Fibroblast of the conjunctiva (primary cell): ENCODE results near the gene C1orf116.
A peak's percentile ranks its signal among the peaks of the same experiment; 100 is the strongest.

Source experiments
- DNase-seq: peaks from one replicate; pipeline ENCODE4 v3.0.0-alpha.2; 2010; ENCODE audit warnings: low read depth

The C1orf116 gene

DNA sequence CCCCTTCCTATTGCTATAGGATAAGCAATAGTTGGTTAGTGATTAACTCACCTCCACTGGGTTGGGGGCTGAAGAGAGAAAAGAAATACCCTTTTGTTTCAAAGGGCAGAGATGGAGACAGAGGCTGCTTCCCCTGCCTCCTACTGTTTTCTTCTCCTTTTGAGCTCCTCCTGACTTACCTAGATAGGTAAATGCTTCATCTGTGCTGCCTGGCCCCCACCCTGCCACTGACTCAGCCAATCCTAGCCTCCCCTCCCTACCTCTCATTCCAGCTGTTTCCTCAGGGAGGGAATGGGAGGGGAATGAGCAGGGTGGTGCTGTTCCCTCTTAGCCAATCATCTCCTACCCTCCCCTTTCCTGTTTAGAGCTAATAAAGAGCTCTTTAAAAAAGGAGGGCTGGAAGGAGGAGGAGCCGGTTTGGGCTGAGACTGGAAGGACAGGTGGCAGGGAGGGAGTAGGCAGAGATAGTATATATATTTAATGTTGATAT, at the start of gene C1orf116:
Gene C1orf116, minus strand, starts transcription at position 229 of the 490 bp plus-strand sequence. CDS start 5,158 bp downstream, outside the sequence.
- DNase-seq = no peak

DNA sequence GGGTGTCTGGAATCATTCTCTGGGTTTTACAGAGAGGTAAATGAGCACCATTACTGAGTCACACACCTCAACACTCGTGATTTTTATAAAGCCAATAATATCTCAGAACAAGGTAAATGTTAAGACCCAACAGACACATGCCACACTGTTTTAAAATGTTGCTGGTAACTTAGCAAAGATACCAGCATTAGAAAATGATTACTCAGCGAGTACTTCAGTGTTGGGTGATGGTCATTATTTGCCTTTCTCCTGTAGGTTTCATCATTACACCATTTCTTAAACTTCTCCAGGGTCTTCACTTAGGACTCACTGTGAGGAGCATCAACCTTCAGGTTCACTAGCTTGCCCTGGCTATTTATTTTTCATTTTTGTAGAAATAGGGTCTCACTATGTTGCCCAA, 49.2 kb upstream of the C1orf116 start:
- DNase-seq = no peak

DNA sequence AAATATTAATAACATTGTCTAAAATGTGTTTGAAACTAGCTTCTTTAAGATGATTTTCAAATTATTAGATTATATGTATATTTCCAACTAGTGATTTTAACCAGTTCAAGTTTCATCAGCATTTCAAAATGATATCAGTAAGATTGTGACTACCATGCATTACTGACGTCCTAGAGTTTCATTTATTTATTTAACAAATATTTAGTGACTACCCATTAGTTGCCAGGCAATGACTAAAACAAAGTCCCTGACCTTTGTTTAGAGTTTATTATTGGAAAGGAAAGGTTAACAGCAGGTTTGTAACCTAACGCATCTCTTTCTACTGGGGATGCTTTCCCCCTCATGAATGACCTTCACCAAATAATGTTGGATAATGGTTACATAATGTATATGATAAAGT, 48.5 kb upstream of the C1orf116 start:
- DNase-seq = no peak

DNA sequence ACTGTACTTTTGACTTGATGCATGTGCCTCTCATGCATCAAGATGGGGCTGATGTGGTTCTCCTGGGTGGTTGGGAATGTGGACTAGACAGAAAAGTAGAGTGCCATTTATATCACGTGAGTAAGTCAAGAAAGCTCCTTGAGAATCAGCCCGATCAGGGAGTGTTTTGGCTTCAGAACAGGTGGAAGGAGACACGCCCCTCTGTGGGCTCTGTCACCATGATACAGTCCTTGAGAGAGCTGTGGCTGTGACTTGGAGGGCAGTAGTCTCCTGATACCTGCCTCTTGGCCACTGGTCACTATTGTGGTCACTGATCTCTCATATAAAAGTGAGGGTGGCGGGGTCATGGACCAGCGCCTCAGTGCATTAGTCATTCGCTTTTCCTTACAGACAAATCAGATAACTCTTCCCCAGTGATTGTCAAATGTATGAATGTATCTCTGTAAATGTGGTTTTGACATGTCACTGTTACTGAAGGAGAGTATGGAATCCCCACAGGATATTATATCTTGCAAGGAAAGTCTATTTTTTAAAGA, 47.2 kb upstream of the C1orf116 start:
- no peak for DNase-seq

DNA sequence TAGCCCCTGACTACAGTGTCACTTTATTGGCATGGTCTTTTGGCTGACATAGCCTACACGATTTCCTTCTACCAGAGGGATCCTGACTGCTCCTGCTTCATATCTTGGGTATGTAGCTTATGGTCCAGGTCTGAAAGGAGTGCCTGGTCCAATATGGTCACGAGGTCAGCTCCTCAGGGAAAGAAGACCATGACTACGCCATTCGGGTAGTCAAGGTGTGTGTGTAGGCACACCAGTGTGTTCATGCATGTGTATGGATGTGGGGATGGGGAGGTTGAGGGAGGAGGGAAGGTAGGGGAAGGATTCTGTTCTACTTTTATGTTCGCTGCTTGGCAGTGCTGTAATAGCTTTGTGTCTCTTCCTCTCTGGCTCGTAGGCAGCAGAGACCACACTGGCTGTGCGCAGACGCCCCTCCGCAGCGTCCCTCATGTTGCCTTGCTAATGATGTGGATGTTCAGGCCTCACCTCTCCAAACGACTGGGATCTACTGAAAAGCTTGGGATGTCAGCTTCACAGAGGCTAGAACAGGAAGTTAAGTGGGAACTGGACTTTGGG, 46.1 kb upstream of the C1orf116 start:
- DNase-seq = no peak

DNA sequence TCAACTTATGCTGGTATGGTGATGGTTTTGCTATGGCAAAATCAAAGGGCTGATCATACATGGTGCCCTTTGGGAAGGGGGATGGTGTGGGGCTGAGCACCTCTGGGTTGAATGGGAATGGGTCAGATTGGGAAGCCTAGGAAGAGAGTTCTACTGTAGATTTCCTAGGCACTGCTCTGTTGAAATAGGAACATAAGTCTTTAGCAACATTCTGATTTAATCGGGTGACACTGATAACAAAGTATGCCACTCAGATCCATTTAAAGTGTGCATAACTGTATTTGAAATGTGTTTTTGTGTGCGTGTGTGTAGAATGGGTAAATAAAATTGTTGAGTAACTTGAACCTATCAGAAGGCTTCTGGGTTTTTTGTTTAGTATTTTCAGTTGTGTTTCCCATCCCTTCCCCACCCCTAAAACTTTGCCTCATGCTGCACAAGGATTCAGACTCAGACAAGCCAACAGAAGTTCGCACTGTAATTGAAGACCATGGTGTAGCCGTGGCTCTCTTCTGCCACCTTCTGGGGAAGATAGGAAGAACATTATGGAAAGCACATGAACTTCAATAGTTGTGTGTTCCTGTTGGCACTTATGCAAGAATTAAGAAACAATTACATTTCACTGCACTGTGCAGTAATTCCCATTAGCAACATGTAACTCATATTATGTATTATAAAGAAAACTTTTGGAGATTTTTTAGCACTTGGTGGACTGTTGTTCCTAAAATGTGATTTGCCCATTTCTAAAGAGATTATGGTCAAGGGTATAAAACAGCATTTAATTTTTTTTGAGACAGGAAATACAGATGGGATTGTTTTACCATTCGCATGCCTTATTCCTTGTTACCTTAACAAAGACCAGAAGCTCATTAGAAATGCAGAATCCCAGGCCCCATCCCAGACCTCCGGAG, 45.2 kb upstream of the C1orf116 start:
- peak; percentile 65 for DNase-seq

DNA sequence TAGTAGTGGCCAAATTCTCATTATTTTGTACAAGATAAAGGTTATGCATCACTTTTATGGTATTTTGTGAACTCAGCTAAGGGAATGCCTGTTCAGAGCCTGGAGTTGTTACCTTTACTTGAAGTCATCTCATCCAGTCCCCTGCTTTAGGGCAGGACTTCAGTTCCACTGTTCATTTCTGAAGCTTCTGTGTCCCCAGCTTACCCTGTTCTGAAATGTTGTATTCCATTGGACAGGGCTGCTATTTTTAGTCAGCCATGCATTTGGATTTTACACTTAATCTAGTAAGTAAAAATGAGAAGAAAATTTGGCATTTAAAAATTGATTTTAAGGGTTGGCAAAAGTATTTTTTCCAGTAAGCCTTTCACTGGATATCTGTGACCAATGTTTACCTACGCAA, 44.5 kb upstream of the C1orf116 start:
- no peak for DNase-seq

DNA sequence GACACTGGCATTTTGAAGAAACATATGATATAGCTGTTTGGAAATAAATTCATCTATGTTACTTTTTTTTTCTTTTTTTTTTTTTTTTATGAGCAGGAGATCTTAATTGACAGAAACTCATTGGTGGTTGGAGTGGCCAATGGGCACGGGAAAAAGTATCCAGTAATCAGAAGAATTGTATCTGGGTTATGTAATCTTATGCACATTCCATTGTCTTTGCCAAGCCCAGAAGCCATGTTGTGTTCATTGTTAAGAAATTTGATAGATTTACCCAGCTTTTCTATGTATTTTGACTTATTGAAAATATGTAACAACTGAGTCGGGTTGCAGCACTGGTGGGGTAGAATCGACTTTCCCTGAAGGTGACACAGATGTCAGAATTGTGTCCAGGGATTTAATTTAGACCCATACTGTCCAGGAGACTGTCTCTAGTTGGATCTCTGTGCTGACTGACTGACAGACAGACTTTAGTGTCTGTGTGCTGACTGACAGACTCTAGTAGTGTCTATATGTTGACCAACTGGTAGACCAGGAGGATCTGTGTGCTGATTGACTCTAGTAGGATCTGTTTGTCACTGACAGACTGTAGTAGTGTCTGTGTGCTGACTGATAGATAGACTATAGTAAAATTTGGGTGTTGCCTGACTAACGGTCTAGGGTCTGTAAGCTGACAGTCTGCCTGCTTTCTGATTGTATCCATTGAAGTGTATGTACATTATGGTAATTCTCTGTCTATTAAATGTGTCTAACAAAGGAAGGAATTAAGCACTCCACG, 43.8 kb upstream of the C1orf116 start:
- DNase-seq = no peak

DNA sequence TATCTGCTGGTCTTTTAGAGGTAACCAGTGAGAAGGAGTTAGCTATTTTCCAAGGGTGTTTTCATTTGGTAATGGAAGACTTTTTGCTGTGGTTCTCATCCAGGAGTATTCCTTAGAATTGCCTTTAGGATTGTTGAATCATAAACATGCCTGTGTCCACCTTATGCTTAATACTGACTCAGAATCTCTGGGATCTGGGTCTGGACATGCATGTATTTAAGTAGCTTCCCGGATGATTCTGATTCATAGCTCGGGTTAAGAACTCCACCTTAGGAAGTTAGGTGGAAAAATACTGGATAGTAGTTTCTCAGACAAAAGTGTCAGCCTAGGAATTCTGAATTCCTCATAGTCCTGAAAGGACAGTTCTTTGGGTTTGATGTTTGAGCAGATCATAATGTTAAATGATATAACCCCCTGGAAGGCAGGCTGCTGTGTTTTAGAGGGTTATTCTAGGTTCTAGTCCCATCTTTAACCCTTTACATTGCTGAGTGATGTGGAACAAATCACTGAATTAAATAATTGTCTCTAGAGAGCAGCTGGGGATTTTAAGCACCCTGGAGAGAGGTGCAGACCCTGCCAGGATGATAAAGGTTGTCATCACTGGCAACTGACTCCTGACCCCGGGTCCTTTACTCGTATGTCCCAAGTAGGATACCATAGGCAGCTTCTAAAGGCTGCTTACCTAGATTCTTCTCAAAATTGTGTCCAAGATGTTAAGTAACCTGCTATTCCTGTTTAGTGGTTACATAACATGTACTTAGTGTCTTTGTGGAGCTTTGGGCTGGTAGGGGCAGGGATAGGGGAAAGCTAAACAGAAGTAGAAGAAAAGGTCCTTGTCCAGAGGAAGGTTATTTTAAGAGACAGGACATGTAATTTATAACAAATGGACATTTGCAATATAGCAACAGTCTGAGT, 41.6 kb upstream of the C1orf116 start:
- no peak for DNase-seq

DNA sequence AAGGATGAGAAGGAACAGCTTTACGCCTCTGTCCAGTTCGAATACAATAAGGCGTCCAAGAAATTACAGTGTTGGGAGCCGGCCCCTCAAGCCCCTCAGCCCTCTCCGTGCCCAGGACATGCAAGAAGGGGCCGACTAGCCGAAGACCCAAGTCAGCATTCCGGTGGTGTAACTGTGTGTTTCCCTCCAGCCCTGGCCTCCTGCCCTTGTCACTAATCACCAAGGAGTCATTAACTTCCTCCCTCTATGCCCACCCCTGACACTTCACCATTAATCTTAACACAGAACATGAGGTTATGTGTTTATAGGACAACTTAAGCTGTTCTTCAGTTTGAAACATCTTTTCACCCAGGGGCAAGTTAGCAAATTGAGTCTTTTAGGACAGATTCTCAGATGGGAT, 39.7 kb upstream of the C1orf116 start:
- DNase-seq = no peak

DNA sequence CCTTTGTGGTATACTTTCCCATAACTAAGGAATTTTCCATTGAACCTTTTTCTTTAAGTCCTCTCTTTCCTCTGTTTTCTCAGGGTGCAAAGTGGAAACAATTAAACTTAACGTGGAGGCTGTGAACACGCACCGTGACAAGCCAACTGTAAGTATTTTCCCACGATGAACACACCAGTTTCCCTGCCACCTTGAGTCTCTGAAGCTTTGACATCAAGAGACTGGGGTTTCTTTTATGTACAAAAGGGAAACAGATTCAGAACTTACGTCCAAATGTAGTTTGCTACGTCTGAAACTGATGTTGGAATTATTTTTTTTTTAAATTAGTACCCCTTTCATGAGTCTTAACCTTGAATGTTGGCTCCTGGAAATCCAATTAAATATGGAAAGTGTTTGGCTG, 38.9 kb upstream of the C1orf116 start:
- no peak for DNase-seq

DNA sequence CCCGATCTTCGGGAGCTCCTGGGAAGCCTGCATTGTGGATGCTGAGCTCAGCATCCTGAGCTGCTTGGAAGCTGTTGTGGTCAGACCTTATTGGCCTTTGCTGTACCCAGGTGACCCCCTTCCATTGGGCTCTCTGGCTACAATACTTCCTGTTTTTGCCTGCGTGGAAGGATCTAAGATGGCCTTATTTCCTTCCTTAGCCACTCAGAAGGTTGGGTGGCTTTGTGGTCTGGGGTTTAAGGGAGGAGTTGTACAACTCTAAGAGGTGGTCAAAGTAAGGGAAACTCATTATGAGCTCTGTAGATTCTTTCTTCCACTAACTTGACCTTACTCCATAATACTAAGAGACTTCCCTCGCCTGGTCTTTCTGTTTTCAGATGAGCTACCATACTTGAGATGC, 38.3 kb upstream of the C1orf116 start:
- DNase-seq = no peak

DNA sequence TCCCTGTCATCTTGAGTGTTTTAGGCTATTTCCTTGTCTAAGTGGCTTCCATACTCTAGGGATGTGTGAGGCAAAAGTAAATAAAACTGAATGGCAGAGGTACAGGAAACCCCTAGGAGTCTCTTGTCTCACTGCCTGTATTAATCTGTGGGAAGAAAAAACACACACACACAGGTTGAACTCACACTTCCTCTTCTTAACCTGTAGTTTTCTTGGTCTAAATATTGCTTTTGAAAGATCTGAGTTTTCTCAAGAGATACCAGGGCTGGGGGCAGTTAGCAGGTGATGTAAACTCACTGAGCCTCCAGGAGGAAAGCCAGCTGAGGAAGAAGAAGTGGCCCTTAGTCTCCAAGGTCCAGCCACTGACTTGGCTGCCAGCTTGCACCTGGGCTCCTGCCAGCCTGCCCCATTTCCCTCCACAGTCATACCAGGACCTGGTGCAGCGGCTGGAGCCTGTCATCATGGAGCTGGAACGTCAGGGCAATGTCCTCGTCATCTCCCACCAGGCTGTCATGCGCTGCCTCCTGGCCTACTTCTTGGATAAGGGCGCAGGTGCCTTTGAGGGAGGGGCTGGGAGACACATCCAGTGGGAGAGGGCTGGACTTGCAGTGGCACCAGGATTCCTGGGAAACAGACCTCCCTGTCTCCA, 37.4 kb upstream of the C1orf116 start:
- no peak for DNase-seq

DNA sequence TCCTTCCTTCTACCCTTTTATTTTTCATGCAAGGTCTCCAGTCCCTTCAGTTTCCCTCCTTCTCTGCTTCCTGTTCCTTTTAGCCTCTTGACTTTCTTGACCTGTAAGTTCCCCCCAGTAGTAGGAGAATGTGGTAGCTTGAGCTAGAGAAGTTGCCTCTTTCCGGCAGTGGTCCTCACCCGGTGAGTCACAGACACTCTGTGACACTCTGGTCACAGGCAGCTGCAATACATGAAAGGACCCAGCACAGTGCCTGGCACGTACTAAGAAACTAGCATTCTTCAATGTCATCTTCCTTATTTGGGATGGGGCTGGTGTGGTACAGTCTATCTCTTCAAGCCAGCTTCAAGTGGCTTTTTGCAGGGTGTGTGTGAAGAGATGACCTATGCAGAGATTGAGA, 36.5 kb upstream of the C1orf116 start:
- no peak for DNase-seq

DNA sequence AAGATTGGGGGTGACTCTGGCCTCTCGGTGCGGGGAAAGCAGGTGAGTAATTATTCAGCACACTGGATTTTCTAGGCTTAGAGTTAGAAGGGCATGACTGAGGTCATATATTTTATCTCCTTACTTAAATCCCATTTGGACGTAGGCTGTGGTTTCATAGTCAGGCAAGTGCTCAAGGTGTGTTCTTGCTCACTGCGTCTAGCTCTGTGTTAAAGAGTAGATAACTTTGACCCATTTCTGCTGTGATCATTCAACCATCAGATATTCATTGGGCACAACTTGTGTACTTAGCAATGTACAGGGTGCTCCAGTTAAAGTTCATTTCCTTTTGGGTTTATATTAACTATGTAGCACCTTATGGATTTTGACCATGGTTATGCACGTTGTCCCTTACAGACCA, 35.1 kb upstream of the C1orf116 start:
- DNase-seq = no peak

DNA sequence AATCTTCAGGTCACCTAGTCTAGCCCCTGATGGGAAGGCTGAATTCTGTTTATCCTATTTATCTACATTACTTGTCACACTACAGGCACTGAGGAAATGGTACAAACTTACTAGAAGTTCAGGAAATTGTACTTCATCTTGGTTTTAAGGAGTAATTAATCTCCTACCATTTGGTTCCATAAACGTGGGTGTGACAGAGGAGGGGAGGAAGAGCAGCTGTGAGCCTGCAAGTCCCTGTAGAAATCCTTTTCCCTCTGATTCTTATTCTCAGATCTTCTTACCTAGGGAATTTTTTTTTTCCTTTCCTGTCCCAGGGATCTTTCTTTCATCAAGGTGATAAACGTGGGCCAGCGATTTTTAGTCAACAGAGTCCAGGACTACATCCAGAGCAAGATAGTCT, 34.6 kb upstream of the C1orf116 start:
- DNase-seq = no peak

DNA sequence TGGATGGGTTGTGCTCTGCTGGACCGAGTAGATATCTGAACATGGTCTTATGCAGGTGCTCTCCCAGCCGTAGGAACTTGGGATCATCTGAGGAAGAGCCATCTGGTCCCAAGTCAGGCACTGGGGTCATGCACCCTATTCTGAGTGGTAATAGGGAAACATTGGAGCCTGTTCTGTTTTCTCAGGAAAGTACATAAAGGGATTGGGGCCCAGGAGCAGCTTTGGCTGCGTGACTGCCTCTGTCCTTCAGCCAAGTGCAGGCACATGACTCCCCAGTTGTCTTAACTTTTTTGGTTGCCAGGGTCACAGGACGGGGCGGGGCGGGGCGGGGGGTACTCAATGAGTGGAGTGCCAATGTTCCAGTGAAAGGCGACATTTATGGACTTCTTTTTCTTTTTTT, 32.0 kb upstream of the C1orf116 start:
- DNase-seq = no peak

DNA sequence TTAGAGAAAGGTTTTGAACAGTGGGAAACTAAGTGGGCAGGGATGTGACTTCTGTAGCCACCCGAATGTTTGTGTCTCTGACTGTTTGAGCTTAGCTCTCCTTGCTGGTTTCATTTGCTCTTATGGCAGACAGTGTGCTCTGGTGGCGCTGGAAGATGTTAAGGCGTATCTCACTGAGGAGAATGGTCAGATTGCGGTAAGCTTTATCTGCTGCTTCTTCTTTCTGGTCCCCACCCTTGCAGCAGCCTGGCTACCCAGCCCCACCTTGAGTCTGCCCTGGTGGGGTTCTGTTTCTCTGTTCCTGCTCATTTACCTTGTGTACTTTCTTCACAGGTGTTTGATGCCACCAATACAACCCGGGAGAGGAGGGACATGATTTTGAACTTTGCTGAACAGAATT, 30.5 kb upstream of the C1orf116 start:
- DNase-seq = no peak

DNA sequence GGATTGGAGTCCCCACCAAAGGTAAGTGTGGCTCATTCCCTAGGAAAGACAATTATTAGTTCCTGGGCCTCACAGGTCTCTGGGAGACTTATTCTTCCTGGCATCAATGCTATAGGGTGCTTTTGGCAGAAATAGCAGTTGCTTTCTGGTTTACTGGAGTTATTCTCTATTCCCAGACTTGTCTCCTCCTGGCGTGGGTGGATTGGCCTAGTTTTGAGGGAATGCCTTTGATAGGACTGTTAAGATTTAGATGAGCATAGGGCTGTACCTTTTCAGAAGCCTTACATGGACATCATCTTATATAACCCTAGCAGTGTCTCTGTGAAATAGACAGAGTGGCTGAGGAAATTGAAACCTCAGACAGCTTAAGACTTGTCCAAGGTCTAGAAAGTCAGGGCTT, 29.5 kb upstream of the C1orf116 start:
- no peak for DNase-seq

DNA sequence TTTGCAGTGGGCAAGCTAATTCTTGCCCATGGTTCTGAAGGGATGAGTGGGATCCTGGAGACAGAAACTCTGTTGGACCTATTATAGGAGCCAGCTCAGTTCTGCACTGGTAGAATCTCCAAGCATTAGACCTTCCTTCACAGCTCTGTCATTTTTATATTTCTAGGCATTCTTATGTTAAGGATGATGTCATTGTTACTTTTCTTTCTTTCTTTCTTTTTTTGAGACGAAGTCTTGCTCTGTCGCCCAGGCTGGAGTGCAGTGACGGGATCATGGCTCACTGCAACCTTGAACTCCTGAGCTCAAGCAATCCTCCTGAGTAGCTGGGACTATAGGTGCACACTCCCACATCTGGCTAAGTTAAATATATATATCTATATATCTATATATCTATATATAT, 28.0 kb upstream of the C1orf116 start:
- no peak for DNase-seq

DNA sequence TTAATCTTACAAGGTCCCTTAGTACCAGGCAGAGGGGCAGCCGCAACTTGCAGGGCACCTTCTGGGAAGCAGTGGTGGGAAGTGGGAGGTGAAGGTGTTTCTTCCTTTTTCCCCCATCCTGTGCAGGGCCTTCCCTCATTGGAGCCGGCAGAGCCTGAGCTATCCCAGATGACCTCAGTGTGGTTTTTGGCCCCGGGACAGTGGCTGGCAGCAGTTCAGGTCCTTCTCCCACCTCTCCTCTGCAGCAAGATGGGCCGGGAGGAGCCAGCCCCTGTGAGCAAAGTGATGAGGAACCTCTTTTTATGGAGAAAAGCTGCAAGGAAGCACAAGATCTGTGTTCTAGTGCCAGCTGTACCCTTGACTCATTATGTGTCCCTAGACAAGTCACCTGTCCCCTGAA, 27.3 kb upstream of the C1orf116 start:
- no peak for DNase-seq
